Ramos (cell line): ENCODE results near the gene ITPRIP.

Experiments used
- in situ Hi-C: fragments of 300-500 bp; cut with MboI; formaldehyde crosslinking; loops from one replicate; pipeline ENCODE4 v1.14.3; 2022; ENCODE audit warnings: low sequenced_read_pairs; ENCODE audit not compliant: unreplicated experiment

The ITPRIP gene

GRCh38 chr10:104337985-104338735 lies at the start of gene ITPRIP:
TSS of gene ITPRIP (minus strand) at chr10:104338465. CDS start at chr10:104316051, 22,414 bp downstream.
- in situ Hi-C loops: no loop called here

DNA sequence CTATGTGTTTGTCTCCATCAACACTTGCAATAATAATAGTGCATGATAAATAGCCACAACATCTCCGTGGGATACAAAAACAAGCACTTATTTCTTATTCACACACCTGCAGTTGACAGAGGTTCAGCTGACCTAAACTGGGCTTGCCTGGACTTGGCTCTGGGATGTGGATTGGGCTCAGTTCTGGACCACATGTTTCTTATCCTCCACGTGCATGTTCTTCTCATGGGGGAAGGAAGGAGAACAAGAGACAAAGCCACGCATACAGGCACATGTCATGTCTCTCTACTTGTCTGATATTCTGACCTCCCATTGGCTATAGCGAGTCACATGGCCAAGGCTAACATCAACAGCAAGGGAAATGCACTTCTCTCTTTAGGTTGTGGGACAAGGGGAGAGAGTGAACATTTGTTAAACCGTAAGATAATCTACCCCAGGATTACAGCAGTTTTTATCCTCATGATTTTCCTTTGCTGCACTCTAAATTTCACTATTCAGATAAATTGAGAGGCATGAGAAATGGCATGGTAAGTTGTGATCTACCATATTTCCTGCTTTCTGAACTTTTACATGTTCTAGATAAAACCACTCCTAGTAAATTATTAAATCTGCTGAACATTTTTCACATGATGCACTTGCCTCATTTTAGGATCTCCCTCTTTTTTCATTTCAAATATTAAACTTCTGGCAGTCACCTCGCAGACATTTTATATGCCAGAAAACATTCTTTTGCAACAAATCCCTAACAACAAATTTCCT lies 49.0 kb upstream of the ITPRIP start:
- in situ Hi-C loops: no loop called here

DNA sequence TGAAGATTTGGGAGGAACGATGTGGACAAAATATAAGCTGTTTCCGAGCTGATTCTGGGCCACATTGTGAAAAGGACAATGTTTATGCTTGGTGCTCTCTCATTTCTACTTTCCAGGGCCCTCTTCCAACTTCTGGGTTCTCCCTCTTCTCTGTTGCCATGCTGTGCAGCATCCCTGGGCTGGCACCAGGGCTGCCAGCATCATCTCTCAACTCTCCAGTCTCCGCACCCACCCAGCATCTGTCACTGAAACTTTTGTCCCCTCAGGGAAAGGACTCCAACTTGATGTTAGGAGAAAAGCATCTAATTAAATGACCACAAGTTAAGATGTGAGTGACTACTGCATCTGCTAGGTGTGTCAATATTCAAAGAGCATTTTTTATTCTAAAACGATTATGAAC lies 42.1 kb upstream of the ITPRIP start:
- in situ Hi-C loops: no loop called here

- in situ Hi-C loops: no loop called here
Measured at GRCh38 chr10:104376784-104377300, 38.6 kb upstream of the ITPRIP start.

DNA sequence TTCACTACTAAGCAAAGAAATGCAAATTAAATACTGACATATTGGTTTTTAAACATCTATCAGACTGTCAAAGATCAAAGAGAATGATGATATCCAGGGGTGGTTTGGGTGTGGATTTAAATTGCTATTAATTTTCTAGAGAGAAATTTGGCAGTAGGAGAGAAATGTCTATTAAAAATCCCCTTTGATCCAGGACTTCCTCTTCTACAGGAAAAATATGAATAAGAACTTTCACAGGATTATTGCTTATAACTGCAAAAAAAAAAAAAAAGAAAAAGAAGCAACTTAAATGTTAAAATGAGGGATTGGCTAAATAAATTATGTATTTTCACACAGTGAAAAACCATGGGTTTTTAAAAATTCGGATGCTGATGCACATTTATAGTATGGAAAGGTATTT lies 36.3 kb upstream of the ITPRIP start:
- in situ Hi-C loops: no loop called here

DNA sequence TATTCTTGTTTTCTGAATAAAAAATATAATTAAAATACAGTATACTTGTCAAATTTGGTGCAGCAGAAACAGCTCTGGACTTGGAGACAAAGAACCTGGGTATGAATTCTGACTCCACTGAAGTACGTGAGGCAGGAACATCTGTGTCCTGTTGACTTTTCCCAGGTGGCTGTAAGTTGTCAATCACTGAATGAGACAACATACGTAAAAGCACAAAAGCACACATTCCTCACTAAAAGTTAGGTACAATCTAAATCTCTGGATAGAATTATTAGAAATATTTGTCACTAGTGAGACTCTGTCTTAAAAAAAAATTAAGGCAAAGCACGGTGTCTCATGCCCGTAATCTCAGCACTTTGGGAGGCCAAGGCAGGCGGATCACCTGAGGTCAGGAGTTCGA lies 33.5 kb upstream of the ITPRIP start:
- in situ Hi-C loops: no loop called here

GRCh38 chr10:104368381-104368780 lies 30.1 kb upstream of the ITPRIP start:
- in situ Hi-C loops: no loop called here

GRCh38 chr10:104367904-104368303 lies 29.6 kb upstream of the ITPRIP start:
- in situ Hi-C loops: no loop called here

DNA sequence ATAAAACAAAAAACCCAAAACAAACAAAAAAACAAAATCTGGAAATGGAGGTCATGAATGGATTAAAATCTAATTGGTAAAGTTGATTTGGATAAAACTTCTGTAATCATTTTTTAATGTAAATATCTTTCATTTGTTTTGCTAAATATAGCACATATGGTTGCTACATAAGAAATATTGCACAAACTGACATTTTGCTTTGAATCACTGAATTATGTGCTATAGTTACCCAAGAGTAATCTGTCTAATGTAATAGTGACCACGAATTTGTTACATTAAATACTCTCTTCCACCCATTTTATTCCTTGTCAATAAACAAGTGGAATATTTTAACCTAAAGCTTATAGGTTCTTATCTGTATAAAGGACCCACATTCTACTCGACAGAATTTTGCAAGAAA lies 21.5 kb upstream of the ITPRIP start:
- in situ Hi-C loops: loop anchor here (10.0 kb wide), 1 partner anchor 235 kb away; the partner anchor contains the start of gene SFR1

- in situ Hi-C loops: loop anchor here (10.0 kb wide), 1 partner anchor 229 kb away; the partner anchor contains the start of gene SFR1
Measured at GRCh38 chr10:104353325-104354048, 15.2 kb upstream of the ITPRIP start, which contains the start of gene CFAP58. TSS of gene CFAP58 (plus strand) at chr10:104353833. CDS start at chr10:104353898, 65 bp downstream.

DNA sequence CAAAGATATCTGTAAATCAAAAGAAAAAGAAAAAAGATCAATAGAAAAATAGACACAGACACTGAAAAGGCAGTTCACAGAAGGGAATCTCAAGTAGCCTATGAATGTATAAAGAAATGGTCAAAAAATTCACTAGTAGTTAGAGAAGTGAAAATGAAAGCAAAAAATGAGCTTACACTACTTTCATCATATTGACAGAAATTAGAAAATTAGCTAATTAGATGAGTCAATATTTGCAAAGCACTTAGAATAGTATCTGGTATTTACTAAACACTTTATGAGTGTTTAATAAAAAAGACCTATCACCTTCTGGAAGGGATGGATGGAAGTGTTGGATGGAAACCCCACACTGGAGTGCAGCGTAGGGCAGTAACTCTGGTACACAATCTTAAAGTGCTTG lies 13.7 kb upstream of the ITPRIP start:
- in situ Hi-C loops: loop anchor here (10.0 kb wide), 1 partner anchor 227 kb away; the partner anchor contains the start of gene SFR1

DNA sequence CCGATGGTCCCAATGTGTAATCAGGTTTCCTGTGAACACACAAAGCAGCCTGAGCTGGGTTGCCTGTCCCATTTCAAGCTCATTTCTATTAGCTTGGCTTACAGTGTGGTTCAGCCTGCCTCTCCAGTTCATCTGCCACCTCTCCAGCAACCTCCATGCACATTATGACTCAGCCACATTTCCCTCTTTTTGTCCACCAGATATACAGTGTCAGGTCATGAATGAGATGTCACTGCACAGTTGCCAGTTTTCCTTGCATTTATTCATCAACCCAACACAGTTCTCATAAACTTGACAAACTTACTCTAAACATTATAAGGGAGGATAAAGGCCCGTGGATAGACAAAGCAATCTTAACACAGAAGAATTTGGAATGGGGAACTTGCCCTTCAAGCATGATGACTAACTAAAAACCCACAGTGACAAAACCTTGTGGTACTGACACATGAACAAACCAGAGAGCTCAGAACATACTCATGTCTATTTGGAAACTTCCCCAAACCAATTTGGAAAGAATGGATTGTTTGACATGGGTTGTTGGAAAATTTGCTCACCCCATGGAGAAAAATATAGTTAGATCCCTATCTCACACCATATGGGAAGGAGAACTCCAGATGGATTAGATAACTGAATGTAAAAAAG lies 12.9 kb upstream of the ITPRIP start:
- in situ Hi-C loops: loop anchor here (10.0 kb wide), 1 partner anchor 226 kb away; the partner anchor contains the start of gene SFR1

- in situ Hi-C loops: loop anchor here (10.0 kb wide), 1 partner anchor 225 kb away; the partner anchor contains the start of gene SFR1
Measured at GRCh38 chr10:104350127-104350635, 11.9 kb upstream of the ITPRIP start.

DNA sequence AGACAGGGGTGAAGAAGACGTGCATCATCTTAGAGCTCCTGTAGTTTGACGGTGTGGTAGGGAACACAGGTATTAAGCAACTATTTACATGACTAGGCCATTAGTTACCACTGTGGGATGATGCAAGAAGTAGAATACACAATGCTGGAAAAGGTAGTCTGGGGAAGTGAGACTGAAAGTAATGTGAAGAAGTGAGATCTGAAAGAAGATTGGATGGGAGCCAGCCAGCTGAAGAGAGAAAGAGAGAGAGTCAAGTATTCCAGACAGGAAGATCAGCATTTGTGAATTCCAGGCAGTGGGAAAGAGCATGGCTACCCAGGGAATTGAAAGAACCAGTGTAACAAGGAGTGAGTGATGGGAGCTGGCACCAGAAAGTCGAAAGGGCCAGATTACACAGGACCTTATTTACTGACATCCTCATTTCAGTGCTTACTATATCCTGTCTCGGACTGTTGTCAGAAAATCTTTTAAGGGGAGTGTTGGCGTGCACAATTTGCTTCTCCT lies 11.4 kb upstream of the ITPRIP start:
- in situ Hi-C loops: loop anchor here (10.0 kb wide), 2 partner anchors 55 to 225 kb away; partner anchors contain the start of gene SFR1

GRCh38 chr10:104348601-104349000 lies 10.3 kb upstream of the ITPRIP start:
- in situ Hi-C loops: loop anchor here (10.0 kb wide), 1 partner anchor 54 kb away; no protein-coding TSS in a partner anchor

DNA sequence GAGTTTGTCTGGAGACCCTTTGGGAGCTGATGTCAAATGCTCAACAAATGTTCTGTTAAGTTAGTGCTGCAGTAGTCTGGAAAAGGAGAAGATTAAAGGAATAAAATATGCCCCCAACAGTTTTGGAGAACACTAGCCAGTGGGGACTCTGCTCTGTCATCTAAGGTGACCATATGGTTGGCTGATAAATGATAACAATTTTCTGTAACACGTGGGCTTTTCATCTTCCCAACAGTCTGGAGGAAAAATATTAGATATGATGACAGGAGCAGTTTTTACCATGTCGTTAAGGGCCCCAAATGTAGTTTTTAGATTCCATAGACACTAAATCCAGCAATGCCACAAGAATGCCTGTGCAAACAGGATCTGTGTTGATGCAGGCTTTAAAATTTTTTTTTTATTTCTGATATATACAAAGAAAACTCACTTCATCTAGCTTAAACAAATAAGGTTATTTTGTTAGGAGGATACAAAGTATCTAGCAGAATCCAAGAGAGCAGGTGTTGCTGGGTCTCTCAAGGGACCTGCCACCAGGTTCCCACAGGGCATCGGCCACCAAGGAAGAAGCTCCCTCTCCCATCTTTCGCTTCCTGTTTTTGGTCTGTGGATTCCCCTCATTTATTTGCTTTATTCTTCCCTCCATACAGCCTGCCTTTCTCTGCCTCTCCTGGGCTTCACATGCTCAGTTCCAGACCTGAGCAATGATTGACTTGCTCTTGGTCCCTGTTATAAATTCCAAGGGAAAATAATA lies 9.2 kb upstream of the ITPRIP start:
- in situ Hi-C loops: loop anchor here (10.0 kb wide), 1 partner anchor 53 kb away; no protein-coding TSS in a partner anchor

GRCh38 chr10:104345941-104346340 lies 7.7 kb upstream of the ITPRIP start:
- in situ Hi-C loops: loop anchor here (10.0 kb wide), 1 partner anchor 51 kb away; no protein-coding TSS in a partner anchor

DNA sequence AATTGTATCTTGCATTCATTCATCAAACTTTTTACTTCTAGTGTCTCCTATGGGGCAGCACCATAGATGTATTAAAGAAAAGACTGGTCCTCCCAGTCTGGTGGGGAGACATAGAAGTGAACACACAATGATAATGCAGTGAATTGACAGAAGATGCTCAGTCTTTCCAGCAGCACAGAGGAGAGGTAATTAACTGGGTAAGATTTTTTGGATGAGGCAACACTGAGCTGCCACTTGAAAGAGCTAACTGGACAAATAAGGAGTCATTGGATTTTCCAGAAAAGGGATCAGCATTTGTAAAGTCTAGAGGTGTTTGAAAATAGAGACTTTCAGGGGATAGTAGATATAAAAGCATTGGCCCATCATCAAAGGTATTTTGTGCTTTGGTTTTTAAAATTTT lies 7.2 kb upstream of the ITPRIP start:
- in situ Hi-C loops: loop anchor here (10.0 kb wide), 1 partner anchor 51 kb away; no protein-coding TSS in a partner anchor
